ENCODE results near the gene CFAP206. TPM values are rescaled to one million over a fixed set of nuclear protein-coding genes. Genes with fewer than 3 reads are reported as not detected.

Gene CFAP206
- total and polyA plus RNA-seq, 8 donors = 0.06 to 0.56 (median 0.14) TPM; not detected in 3

DNA sequence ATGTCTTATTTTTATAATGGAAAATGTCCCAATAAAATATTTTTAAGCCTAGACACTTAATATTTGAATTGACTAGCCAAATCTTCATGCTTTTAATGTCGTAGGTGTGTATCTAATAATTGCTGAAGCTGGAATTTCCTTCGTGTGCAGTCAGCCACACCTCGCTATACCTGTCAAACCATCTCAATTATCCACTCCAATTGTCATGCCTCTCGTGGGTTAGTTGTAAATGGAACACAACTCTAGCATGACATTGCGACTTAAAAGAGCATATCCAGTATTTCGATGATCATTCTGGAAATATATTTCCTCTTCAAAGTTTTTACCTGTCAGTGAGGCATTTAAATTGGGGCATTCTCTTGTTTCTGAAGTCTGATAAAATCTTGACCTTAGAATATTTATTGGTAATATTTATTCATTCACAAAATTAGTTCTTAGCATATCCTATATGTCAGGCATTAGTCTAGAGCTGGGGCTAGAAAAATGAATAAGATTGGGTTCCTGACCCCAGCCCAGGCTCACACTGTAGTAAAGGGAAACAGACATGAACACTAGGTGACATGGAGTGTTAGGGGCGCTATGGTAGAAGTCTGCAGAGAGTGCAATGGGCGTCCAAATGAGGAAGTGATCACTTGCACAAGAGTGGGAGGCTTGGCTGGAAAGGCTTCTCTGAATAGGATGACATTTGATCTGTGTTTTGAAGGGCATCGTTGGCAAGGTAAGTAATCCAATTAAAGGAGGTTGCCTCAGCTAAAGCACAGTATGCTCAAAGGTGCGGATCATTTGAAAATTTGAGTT lies 11.0 kb upstream of the CFAP206 start:
- WGBS, 2 donors = 69 to 73% methylated on average over 10 of the region's 10 CpGs
- FAIRE-seq (no peak), DNase-seq (no peak), ATAC-seq (no peak)
- intact Hi-C loops (cut with DNase I) = no loop called here
- Histone ChIP-seq H3K4me1 (no peaks in the 10 kb centered on the region), H3K9me3 (no peaks in the 10 kb centered on the region), H3K27me3 (no peaks in the 10 kb centered on the region), H3K36me3 (no peaks in the 10 kb centered on the region), H3K4me3 (no peak overlapping the region), H3K27ac (no peak overlapping the region)
- TF ChIP-seq, protein P1, sequence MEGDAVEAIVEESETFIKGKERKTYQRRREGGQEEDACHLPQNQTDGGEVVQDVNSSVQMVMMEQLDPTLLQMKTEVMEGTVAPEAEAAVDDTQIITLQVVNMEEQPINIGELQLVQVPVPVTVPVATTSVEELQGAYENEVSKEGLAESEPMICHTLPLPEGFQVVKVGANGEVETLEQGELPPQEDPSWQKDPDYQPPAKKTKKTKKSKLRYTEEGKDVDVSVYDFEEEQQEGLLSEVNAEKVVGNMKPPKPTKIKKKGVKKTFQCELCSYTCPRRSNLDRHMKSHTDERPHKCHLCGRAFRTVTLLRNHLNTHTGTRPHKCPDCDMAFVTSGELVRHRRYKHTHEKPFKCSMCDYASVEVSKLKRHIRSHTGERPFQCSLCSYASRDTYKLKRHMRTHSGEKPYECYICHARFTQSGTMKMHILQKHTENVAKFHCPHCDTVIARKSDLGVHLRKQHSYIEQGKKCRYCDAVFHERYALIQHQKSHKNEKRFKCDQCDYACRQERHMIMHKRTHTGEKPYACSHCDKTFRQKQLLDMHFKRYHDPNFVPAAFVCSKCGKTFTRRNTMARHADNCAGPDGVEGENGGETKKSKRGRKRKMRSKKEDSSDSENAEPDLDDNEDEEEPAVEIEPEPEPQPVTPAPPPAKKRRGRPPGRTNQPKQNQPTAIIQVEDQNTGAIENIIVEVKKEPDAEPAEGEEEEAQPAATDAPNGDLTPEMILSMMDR (IDR thresholded peaks at IDR 0.05) = no peak

DNA sequence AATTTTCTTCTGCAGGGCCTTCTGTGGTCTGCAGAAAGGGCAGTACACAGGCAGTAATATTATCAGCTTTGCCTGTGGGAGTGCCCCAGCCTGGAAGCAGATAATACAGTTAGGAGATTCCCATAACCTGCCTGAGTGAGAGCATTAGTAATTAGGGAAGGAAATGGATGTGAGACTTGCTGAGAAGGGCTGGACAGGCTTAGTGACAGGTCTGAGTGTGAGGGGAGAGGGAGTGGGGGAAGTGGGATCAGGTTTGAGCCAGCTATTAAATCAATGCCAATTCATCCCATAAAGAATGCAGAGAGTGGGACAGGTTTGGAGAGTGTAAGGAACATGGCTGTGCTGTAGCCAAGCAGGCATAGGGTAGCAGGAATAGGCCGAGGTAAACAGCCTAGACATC lies 10.1 kb upstream of the CFAP206 start:
- DNase-seq (no peak), ATAC-seq (no peak), FAIRE-seq (no peak)
- Histone ChIP-seq H3K4me3 (no peak overlapping the region), H3K4me1 (no peaks in the 10 kb centered on the region), H3K27ac (no peak overlapping the region), H3K36me3 (no peaks in the 10 kb centered on the region), H3K9me3 (no peaks in the 10 kb centered on the region), H3K27me3 (no peaks in the 10 kb centered on the region)
- TF ChIP-seq, protein P1 (IDR thresholded peaks at IDR 0.05) = no peak
- intact Hi-C loops (cut with DNase I) = no loop called here
- WGBS, 2 donors = 45 to 68% methylated on average over 1 of the region's 1 CpG

DNA sequence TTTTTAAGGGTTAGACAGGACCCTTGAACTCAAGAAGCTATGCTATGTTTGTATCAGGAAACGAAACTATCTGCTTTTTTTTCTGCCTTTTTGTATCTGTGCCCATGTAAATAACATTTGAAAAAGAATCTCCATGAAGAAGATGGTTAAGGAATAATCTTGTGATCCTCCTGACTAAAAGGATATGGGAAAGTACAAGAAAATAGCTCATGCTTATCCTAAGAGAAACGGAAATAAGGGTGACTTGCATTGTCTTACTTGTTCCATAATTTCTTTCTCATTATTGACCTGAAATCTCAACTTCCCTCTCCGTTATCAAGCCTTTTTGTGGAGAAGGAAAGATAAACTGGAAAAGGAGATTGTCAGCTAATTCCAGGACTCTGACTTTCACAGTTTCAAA lies 5.9 kb upstream of the CFAP206 start:
- ATAC-seq = no peak
- intact Hi-C loops (cut with DNase I) = no loop called here
- Histone ChIP-seq H3K4me1 (no peaks in the 10 kb centered on the region), H3K27ac (no peak overlapping the region), H3K27me3 (no peaks in the 10 kb centered on the region), H3K9me3 (no peaks in the 10 kb centered on the region), H3K36me3 (no peaks in the 10 kb centered on the region), H3K4me3 (no peak overlapping the region)
- TF ChIP-seq, protein P1 (IDR thresholded peaks at IDR 0.05) = no peak
- 49 to 60% methylated on average over 3 of the region's 3 CpGs for WGBS, 2 donors
- FAIRE-seq = no peak
- DNase-seq = no peak

DNA sequence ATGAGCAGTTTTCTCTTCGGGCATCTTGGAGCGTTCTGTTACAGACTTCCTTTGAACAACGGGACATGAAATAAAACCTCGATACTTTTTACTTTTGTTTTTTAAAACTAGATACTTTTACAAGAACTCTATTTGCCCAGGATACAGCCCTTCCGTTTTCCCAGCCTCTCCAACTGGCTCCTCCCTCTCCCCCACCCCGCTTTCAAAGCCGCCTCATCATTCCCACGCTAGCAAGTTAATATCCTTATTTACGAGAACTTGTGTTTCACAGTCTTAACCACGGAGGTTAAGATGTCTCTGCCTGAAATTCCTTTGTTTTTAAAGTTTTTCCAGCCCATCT lies 241 bp upstream of the CFAP206 start:
- Histone ChIP-seq H3K27ac (peak overlapping the region in 3 of 4 donors; percentile 70 to 74 (median 71)), H3K4me1 (no peaks in the 10 kb centered on the region), H3K4me3 (peak overlapping the region; percentile 61 to 100 (median 89)), H3K27me3 (no peaks in the 10 kb centered on the region), H3K9me3 (no peaks in the 10 kb centered on the region), H3K36me3 (no peaks in the 10 kb centered on the region)
- WGBS, 2 donors = 0 to 1% methylated on average over 10 of the region's 10 CpGs
- FAIRE-seq (no peak), ATAC-seq (peak; percentile 42 to 66 (median 58)), DNase-seq (peak in 2 of 6 donors; percentile 6 to 51)
- TF ChIP-seq, protein P1 (IDR thresholded peaks at IDR 0.05) = no peak
- intact Hi-C loops (cut with DNase I) = no loop called here

DNA sequence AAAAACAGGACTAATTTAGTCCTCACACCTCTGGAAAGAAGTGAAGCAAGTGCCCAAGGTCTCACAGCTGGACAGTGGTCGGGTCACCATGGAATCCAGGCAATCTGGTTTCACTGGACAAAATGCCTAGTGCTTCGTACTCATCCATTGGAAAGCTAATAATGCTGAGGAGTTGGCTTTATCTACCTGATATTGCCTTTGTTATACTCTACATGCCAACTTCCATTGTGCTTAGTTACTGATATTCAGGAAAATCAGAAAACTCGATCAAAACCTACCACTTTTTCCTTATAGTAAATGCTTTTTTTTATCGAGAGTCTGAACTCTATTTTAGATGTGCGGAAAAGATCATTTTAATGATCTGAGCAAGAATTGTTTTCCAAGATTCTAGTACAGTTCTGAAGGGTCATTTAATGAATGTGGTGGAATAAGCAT lies 966 bp downstream of the CFAP206 start:
- ATAC-seq (peak in 2 of 4 donors; percentile 24 to 37), DNase-seq (no peak), FAIRE-seq (no peak)
- H3K36me3 ChIP-seq = no peaks in the 10 kb centered on the region
- H3K4me1 ChIP-seq = no peaks in the 10 kb centered on the region
- intact Hi-C loops (cut with DNase I) = no loop called here
- peak overlapping the region in 2 of 4 donors; percentile 55 to 71 for H3K27ac ChIP-seq
- TF ChIP-seq, protein P1 (IDR thresholded peaks at IDR 0.05) = no peak
- H3K4me3 ChIP-seq = peak overlapping the region; percentile 8 to 97 (median 71)
- H3K9me3 ChIP-seq = no peaks in the 10 kb centered on the region
- no peaks in the 10 kb centered on the region for H3K27me3 ChIP-seq
- WGBS, 2 donors = 24 to 35% methylated on average over 5 of the region's 5 CpGs
